Neural cell (in vitro differentiated cells): ENCODE results near the gene AGAP4. TPM values are rescaled to one million over a fixed set of nuclear protein-coding genes. Genes with fewer than 3 reads are reported as not detected.
"Not testable (repeated sequence)": the region's sequence is repeated elsewhere in the genome, so short reads cannot be mapped to it uniquely, and the experiment has no call there.

Experiments
- H2AFZ ChIP-seq: fragments of 200-600, 300-800 bp; sonication (generic), shearing (Covaris generic); 2 replicates; pipeline ENCODE4 v1.6.0; 2014; ENCODE audit warnings: low read depth, mild to moderate bottlenecking, antibody characterized with exemption, low read length, moderate library complexity
- H3F3A ChIP-seq: fragments of 200-600 bp; shearing (Covaris generic); 2 replicates; pipeline ENCODE4 v1.6.1; 2016; ENCODE audit warnings: mild to moderate bottlenecking, moderate library complexity, mixed read lengths, antibody characterized with exemption, low read length; ENCODE audit not compliant: insufficient read depth, poor library complexity, severe bottlenecking
- H3K27ac ChIP-seq: fragments of 200-600, 300-800 bp; sonication (generic), shearing (Covaris generic); 2 replicates; pipeline ENCODE4 v1.5.1; 2014; ENCODE audit warnings: mild to moderate bottlenecking, low read length, moderate library complexity
- H3K27me3 ChIP-seq: fragments of 300-800, 200-600 bp; sonication (generic), shearing (Covaris generic); 2 replicates; pipeline ENCODE4 v1.6.0; 2014; ENCODE audit warnings: mild to moderate bottlenecking, low read depth, low read length, moderate library complexity; ENCODE audit not compliant: insufficient read depth
- H3K36me3 ChIP-seq: fragments of 300-800, 200-600 bp; sonication (generic), shearing (Covaris generic); 2 replicates; pipeline ENCODE4 v1.5.1; 2014; ENCODE audit warnings: mild to moderate bottlenecking, antibody characterized with exemption, low read length, moderate library complexity; ENCODE audit not compliant: insufficient read depth
- H3K4me2 ChIP-seq: fragments of 300-800, 200-600 bp; sonication (generic), shearing (Covaris generic); 2 replicates; pipeline ENCODE4 v1.6.0; 2014; ENCODE audit warnings: mild to moderate bottlenecking, low read length
- H3K4me3 ChIP-seq: fragments of 300-800, 200-600 bp; sonication (generic), shearing (Covaris generic); 2 replicates; pipeline ENCODE4 v1.5.1; 2014; ENCODE audit warnings: mild to moderate bottlenecking, low read length, moderate library complexity
- H3K79me2 ChIP-seq: fragments of 200-600 bp; shearing (Covaris generic); replicated peaks from 2 replicates; pipeline ENCODE4 v1.6.0; 2014; ENCODE audit warnings: mild to moderate bottlenecking, low read length, moderate library complexity; ENCODE audit not compliant: insufficient read depth
- H3K9ac ChIP-seq: fragments of 300-800, 200-600 bp; sonication (generic), shearing (Covaris generic); 2 replicates; pipeline ENCODE4 v1.6.1; 2016; ENCODE audit warnings: mild to moderate bottlenecking, low read length, mixed read lengths
- H3K9me2 ChIP-seq: fragments of 200-600 bp; shearing (Covaris generic); 2 replicates; pipeline ENCODE4 v1.6.1; 2016; ENCODE audit warnings: mild to moderate bottlenecking, low read length, mixed read lengths; ENCODE audit not compliant: insufficient read depth
- H3K9me3 ChIP-seq: fragments of 200-600, 300-800 bp; sonication (generic), shearing (Covaris generic); 2 replicates; pipeline ENCODE4 v1.6.1; 2016; ENCODE audit warnings: mild to moderate bottlenecking, mixed run types, low read length, moderate library complexity, mixed read lengths
- H4K20me1 ChIP-seq: fragments of 200-600 bp; shearing (Covaris generic); 2 replicates; pipeline ENCODE4 v1.6.1; 2016; ENCODE audit warnings: mild to moderate bottlenecking, mixed run types; ENCODE audit not compliant: insufficient read depth
- EP300 ChIP-seq: fragments of 450-650 bp; conservative IDR thresholded peaks from 2 replicates; pipeline ENCODE4 v1.6.1; 2014; ENCODE audit warnings: antibody characterized with exemption, mild to moderate bottlenecking, moderate library complexity; ENCODE audit not compliant: poor library complexity, severe bottlenecking
- EZH2 ChIP-seq: fragments of 200-600, 300-800 bp; shearing (Covaris generic), sonication (generic); IDR thresholded peaks from 2 replicates; pipeline ENCODE4 v1.6.1; 2014; ENCODE audit warnings: antibody characterized with exemption, low read length, borderline replicate concordance, mild to moderate bottlenecking; ENCODE audit not compliant: insufficient read depth, poor library complexity, severe bottlenecking
- MXI1 ChIP-seq: fragments of 450-650 bp; conservative IDR thresholded peaks from 2 replicates; pipeline ENCODE4 v1.6.1; 2014; ENCODE audit warnings: antibody characterized with exemption, mild to moderate bottlenecking; ENCODE audit not compliant: poor library complexity, severe bottlenecking
- POLR2AphosphoS5 ChIP-seq: IDR thresholded peaks from 2 replicates; pipeline ENCODE4 v1.6.1; 2012
- RAD21 ChIP-seq: fragments of 450-650 bp; conservative IDR thresholded peaks from 2 replicates; pipeline ENCODE4 v1.6.1; 2014; ENCODE audit warnings: antibody characterized with exemption, mild to moderate bottlenecking, moderate library complexity
- REST ChIP-seq: IDR thresholded peaks from 2 replicates; pipeline ENCODE4 v1.6.1; 2012; ENCODE audit warnings: borderline replicate concordance
- SMC3 ChIP-seq: fragments of 450-650 bp; conservative IDR thresholded peaks from 2 replicates; pipeline ENCODE4 v1.6.1; 2014; ENCODE audit warnings: antibody characterized with exemption, mild to moderate bottlenecking, moderate library complexity; ENCODE audit not compliant: poor library complexity
- TAF1 ChIP-seq: IDR thresholded peaks from 2 replicates; pipeline ENCODE4 v1.6.1; 2012; ENCODE audit warnings: low read depth
- polyA plus RNA-seq: library from polyadenylated mRNA; depleted of rRNA; stranded (reverse); fragments of >200 nt; gene quantifications from 2 replicates; pipeline ENCODE4 v1.2.3, GENCODE V29; 2014
- TF ChIP-seq, protein P1 (sequence below): fragments of 450-650 bp; IDR thresholded peaks from 2 replicates; pipeline ENCODE4 v1.5.1; 2014; ENCODE audit warnings: antibody characterized with exemption, mild to moderate bottlenecking, moderate library complexity; ENCODE audit not compliant: poor library complexity, severe bottlenecking

Gene AGAP4
- polyA plus RNA-seq, 1 donor from 2014 or later = 37.8 TPM

- H3K4me2 ChIP-seq, H3K9me2 ChIP-seq, H3F3A ChIP-seq: not testable (repeated sequence)
These were observed 34.3 kb downstream of the AGAP4 start for GRCh38 chr10:45812959-45813358.

DNA sequence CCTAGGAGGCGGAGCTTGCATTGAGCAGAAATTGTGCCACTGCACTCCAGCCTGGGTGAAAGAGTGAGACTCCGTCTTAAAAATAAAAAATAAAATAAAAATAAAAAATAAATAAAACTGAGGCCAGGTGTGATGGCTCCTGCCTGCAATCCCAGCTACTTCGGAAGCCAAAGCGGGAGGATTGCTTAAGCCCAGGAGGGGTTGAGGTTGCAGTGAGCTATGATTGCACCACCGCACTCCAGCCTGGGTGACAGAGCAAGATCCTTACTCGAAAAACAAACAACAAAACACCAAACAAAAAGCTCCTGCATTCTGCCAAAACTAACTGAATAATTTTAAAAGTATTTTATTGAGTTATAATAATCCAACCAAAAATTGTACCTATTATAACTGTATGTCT, 36.2 kb downstream of the AGAP4 start:
- Histone ChIP-seq H3F3A (no peaks in the 10 kb centered on the region), H3K9me2 (no peaks in the 10 kb centered on the region), H3K4me3 (no peak overlapping the region), H3K9ac (no peak overlapping the region), H3K79me2 (no peaks in the 10 kb centered on the region), H3K27me3 (no peaks in the 10 kb centered on the region), H2AFZ (no peak overlapping the region), H3K27ac (no peak overlapping the region), H3K4me2 (no peak overlapping the region), H3K36me3 (no peaks in the 10 kb centered on the region), H4K20me1 (no peaks in the 10 kb centered on the region), H3K9me3 (no peaks in the 10 kb centered on the region)
- TF ChIP-seq RAD21 (no peak), SMC3 (no peak), EZH2 (no peak), MXI1 (no peak), EP300 (no peak), POLR2AphosphoS5 (no peak), REST (no peak), TAF1 (no peak)
- TF ChIP-seq, protein P1, sequence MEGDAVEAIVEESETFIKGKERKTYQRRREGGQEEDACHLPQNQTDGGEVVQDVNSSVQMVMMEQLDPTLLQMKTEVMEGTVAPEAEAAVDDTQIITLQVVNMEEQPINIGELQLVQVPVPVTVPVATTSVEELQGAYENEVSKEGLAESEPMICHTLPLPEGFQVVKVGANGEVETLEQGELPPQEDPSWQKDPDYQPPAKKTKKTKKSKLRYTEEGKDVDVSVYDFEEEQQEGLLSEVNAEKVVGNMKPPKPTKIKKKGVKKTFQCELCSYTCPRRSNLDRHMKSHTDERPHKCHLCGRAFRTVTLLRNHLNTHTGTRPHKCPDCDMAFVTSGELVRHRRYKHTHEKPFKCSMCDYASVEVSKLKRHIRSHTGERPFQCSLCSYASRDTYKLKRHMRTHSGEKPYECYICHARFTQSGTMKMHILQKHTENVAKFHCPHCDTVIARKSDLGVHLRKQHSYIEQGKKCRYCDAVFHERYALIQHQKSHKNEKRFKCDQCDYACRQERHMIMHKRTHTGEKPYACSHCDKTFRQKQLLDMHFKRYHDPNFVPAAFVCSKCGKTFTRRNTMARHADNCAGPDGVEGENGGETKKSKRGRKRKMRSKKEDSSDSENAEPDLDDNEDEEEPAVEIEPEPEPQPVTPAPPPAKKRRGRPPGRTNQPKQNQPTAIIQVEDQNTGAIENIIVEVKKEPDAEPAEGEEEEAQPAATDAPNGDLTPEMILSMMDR = no peak

More at GRCh38 chr10:45812959-45813358, 34.3 kb downstream of the AGAP4 start:
- not testable (repeated sequence) for H4K20me1 ChIP-seq, H3K9ac ChIP-seq, H3K36me3 ChIP-seq, H3K9me3 ChIP-seq, H3K27ac ChIP-seq, H3K79me2 ChIP-seq, H2AFZ ChIP-seq, H3K4me3 ChIP-seq, H3K27me3 ChIP-seq

DNA sequence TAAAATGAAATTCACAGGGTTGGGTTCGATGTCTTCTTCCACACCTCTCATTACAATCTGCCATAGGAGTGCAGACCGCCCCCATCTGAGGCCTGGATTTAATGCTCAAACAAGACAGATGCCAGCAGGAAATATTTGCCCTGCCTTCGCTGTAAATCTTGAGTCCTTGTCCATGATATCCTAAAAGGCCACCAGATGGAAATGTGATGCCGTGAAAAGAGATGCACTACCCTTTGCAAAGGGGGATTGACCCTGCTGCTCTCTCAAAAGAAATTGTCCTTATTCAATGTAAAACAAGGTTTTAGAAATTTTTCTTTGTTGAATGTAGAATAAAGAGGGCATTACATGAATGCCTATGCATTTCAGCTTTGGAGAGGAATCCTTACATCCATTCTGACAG, 37.5 kb downstream of the AGAP4 start:
- Histone ChIP-seq H3K79me2 (no peaks in the 10 kb centered on the region), H3K27ac (no peak overlapping the region), H3K4me3 (no peak overlapping the region), H3K9me3 (no peaks in the 10 kb centered on the region), H3K9ac (no peak overlapping the region), H4K20me1 (no peaks in the 10 kb centered on the region), H3K36me3 (no peaks in the 10 kb centered on the region), H3F3A (no peaks in the 10 kb centered on the region), H2AFZ (no peak overlapping the region), H3K27me3 (no peaks in the 10 kb centered on the region), H3K9me2 (no peaks in the 10 kb centered on the region), H3K4me2 (no peak overlapping the region)
- TF ChIP-seq EP300 = no peak
- no peak for TF ChIP-seq EZH2
- TF ChIP-seq, protein P1 = no peak
- no peak for TF ChIP-seq SMC3

- not testable (repeated sequence) for H3F3A ChIP-seq, H3K9me3 ChIP-seq, H3K9ac ChIP-seq, H3K27ac ChIP-seq, H3K4me3 ChIP-seq, H3K79me2 ChIP-seq, H4K20me1 ChIP-seq, H3K9me2 ChIP-seq, H3K27me3 ChIP-seq, H3K4me2 ChIP-seq, H3K36me3 ChIP-seq, H2AFZ ChIP-seq
These were observed 42.3 kb downstream of the AGAP4 start for GRCh38 chr10:45804996-45805395.
